NCI-H510A (cell line): ENCODE results near the gene CHRNA4.

ENCODE experiments used
- DNase-seq: peaks from one replicate; lab custom pipeline; 2025; lab: John Stamatoyannopoulos, UW

CHRNA4 gene

DNA sequence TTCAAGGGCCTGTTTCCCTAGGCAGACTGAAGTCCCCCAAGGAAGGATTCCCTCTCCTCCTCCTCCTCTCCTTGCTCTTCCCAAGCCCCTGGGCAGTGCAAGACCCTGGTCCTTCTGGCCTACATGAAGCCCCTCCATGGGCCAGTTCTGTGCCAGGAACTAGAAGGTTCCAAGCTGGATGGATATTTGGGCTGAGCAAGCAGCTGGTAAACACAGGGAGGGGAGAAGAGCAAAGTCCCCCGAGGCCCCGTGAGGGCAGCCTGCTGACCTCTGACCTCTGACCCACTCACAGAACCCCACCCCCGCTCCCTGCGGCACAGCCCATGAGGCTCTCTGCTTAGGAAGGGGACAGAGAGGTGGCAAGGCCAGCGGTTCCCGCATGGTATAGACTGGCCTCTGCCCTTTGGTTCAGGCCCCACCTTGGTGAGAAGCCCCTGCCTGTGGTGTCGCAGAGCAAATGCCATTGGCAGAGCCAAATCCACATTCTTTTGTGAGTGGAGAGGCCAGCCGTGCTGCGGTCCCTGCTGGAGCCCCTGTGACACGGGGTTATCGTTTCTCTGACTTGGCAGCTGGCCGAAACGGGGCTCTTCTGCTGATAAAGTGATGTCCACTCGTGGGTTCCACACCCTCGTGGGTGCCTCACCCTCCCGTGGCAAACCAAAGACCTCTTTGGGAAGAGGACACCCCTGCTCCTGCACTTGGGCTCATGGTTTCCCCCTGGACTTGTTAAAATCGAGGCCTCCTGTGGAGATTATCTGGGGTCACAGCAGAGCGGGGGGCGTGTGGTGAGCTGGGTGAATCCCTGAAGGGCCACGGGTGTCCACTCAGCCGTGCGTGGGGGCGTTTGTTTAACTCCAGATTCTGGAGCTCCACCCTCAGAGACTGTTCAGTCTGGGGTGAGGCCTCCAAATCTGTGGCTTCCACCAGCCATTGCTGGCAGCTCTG is 2.1 kb upstream of the CHRNA4 start:
- DNase-seq: no peak

DNA sequence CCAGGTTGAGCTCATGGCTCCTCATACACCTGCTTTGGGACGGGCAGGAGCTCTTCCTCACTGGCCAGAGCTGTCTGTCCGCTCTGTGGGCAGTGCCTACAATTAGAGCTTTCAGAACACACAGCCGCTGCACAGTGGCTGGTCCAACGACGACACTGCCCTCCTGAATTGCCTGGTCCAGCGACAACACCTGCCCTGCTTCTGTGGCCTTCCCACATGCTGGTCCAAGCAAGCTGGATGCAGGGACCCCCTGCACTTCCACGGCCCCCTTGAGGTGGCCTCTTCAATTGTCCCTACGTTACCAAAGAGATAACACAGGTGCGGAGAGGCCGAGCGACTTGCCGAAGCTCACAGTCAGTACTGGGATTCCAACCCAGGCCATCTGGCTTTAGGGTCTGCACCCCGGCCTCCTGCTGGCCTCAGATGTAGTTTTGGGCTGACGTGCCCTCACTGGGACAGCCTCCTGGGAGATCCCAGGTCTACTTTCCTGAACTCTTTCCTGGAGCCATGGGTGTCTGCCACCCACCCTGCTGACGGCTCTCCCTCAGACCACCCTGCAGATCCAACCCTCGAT is 1.4 kb upstream of the CHRNA4 start:
- no peak for DNase-seq

DNA sequence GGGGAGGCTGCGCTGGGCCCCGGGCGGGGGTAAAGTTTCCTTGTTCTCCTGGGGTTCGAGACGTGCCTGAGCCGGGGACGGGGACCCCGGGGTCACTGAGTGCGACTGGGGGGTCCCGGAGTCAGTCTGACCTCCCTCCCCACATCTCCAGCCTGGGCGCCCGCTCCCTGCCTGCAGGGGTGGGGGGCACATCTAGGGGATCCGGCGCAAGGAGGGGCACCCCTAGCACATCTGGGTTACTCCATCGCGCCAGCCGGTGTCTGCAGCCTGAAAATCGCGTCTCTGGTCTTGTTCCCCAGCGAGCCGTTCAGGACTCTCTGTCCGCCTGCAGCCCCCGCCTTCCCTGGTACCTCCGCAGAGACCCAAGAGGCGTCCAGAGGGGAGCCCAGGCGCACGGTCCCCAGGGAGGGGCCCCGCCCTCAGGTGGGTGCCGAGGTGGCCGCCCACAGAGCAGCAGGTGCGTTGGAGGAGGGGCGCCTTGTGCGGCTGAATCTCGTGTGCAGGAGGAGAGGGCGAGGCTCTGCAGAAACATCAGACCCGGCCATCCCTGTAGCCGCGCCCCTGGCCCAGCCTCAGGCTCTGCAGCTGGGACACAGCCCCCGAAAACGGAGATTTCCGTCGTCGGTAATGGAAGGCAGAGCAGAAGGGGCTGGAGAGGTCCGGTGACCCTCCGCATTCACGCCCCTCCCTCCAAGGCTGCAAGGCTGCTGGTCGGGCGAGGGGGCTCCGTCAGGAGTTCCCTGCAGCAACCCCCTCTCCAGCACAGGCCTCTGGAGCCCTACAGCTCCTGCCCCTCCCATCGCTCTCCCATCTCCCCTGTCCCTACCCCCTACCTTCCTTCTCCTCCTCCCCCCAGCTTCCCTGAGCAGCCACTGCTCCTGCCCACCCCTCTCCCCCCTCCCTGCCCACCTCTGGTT is 628 bp upstream of the CHRNA4 start:
- no peak for DNase-seq

DNA sequence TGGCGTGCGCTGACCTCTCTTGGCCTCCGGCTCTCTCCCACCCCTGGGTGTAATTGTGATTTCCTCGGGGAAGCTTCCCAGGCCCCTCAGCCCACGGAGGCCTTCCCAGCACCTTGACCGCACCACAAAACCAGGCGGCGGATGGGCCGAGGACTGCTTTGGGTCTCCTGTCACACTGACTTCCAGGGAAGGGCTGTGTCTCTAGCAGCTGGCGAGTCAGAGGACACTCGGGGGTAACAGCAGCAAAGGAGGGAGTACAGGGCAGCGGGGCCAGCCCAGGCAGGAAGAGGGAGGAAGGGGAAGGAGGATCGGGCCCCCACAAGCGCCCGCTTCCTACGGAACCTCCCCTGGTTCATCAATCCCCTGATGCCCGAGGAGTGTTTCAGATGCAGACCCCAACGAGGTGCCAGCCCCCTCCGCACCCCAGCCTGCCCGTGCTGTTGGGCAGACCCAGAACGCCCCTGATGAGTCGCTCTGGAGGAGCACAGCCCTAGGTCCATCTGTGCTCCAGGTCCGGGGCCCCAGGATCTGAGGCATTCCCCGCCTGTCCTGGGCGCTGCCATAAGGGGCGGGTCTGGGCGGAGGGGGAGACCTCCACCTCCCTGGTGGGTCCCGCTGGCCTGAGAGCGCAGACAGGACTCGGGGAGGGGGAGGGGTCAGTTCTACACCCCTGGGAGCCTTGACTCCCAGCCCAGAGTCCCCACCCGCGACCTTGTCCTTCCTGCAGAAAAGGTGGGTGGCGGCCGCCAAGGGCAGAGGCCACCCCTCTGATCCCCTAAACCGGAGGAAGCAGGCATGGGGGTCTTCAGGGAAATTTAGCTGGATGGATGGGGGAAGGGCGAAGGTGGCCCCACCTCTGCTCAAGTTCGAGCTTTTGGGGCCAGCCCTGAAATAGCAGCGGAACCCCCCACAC is 956 bp downstream of the CHRNA4 start:
- no peak for DNase-seq

DNA sequence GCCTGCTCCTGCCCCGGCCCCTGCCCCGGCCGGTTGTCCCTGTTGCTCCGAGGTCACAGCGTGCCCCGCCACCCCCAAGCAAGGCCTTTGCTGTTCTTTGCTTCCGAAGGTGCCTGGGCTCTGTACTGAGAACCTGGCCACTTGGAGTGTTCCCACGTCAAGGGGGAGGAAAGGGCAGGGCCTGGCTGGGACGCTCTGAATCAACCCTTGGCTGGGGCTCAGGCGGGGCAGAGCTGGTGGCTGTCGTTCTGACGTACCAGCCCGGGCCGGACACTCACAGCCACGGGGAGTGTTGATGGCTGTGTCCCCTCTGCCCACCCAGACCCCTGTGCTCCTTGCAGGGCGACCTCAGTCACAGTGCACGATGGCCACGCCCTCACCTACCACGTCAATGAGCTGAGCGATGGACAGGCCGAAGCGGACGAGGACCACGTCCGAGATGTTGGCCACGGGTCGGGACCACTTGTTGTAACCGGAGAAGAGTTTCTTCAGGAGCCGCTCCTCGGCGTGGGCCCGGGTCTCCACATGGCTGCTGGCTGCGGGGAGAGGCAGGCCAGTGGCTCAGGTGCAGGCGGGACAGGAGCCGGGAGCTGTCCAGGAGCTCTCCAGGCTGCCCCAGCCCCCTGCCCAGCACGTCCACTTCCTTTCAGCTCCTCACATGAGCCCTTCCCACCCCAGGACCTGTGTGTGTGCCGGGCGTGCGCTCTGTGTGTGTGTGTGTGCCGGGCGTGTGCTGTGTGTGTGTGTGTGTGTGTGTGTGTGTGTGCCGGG is 1.8 kb downstream of the CHRNA4 start:
- no peak for DNase-seq

DNA sequence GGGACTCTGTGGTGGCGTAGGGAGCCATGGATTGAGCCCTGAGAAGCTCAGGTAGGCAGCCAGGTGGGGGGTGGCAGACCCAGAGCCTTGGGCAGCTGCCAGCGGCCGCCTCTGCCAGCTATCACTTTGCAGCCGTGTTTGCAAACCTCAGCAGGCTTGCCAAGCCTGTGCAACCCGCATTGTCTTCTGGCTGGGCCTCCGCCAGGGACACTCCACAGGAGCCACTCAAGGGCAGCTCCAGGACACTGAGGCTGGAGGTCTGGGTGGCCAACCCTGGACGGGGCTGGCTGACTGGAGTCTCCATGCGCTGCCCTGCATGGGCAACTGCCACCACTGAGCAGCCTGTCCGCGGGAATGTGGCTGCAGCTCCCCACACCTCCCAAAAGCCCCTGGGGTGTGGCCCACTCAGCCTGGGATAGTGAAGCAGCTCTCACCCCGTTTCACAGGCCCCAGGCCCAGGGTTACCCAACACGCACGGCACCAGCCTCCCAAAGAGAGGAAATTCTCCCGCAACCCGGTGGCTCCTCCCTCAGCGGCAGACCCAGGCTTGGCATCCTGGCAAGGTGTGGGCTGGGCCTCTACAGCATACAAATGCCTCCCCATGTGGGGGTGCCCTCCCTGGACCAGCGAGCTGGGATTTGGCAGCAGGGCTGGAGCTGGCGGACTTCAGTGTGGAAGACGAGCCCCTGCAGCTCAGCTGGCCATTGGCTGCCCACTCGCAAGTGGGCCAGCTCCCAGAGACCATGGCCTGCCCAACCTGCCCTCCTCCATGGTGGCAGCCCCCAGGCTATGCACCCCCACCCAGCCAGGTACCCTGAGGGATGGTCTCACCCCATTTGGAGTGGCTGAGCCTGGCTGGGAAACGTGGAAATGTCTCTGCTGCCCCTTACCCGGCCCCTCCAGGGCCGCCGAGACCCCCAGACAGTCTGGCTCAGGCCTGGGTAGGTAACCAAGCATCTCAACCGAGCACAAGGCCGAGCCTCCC is 2.9 kb downstream of the CHRNA4 start:
- no peak for DNase-seq

DNA sequence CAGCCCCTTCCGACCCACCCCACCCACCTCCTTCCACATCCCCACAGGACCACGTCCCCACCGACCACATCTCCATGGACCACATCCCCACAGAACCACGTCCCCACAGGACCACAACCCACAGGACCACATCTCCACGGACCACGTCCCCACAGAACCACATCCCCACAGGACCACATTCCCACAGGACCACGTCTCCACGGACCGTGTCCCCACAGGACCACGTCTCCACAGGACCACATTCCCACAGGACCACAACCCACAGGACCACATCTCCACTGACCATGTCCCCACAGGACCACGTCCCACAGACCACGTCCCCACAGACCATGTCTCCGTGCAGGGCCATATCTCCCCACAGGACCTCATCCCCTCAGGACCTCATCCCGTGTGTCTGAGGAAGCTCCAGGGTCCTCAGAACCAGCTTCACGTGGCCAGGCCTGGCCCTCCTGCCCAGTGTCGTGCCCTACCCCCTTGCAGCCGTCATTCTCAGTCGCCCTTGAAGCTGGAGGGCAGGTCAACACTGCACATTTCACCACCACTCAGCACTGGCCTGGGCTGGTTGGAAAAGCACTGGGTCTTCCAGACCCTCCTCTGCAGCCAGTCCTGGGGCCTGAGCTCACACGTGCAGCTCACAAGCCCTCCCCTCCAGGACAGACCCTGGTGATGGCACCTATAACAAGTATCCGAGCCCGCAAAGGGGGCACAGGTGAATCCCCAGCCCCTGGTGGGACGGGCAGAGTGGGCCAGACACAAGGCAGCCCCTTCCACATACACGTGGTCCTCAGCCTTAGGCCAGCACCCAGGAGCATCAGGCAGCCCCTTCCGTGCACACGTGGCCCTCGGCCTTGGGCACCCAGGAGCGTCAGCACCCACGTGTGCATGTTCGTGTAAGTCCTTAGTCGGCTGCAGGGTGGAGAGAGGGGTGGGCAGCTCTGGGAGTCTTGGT is 3.9 kb downstream of the CHRNA4 start:
- DNase-seq: no peak

DNA sequence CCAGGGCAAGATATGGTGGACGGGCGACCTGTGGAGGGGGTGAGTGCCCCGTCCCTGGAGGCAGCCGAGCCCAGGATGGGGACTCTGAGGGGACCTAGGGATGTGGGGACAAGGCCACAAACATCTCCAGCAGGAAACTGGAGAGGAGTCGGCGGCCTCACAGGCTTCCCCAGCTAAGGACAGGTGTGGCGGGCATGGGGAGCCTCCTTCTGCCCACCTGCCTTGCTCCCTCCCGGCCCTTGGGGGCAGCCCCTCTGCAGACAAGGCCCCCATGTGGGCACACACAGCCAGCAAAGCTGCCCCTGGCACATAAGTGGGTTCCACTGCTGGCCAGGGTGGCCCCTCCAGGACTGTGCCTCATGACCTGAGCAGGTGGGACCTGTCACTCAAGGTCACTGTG is 4.6 kb downstream of the CHRNA4 start:
- no peak for DNase-seq

DNA sequence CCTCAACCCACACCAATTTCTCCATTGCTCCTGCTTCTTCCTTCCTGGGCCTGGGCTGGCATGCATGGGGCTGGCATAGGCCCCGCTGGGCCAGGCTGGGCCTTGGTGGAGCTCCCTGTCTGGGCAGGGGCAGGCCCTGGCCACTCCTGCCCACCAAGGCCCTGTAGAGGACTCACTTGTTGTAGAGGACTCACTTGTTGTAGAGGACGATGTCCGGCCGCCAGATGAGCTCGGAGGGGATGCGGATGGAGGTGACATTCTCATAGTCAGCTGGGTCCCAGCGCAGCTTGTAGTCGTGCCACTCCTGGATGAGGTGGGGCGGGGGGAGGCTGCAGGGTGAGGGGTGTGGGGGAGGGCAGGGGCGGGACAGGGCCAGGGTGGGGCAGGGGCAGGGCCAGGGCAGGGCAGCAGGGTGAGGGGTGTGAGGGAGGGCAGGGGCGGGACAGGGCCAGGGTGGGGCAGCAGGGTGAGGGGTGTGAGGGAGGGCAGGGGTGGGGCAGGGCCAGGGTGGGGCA is 5.3 kb downstream of the CHRNA4 start:
- no peak for DNase-seq

DNA sequence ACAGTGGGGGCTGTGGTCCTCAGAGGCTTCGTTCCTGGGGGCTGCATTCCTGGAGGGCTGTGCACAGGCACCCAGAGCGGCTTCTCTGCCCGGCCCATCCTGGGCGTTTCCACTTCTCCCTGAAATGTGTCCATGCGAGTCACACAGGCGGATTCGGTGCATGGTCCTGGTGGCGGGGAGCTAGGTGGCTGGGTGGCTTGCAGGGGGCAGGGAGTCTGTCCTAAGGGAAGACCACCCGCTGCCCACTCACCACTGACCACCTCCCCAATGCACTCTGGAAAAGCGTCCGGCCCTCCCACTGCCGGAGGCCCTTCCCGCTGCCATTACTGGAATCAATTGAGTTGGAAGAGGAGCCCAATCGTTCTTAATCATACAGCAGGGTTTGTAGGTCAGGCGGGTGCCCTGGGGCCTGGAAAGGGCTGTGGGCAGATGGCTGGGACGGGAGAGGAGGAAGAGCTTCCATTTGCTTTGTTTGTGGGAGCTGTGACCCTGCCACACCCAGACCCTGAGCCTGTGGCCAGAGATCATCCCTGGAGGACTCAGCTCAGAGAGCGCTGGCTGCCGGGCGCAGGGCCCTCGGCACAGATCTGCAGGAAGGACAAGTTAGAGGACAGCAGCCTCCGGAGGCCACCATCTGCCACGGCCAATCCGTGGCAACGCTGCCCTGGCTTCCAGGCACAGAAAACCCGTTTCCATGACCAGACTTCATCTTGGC is 6.4 kb downstream of the CHRNA4 start:
- no peak for DNase-seq

DNA sequence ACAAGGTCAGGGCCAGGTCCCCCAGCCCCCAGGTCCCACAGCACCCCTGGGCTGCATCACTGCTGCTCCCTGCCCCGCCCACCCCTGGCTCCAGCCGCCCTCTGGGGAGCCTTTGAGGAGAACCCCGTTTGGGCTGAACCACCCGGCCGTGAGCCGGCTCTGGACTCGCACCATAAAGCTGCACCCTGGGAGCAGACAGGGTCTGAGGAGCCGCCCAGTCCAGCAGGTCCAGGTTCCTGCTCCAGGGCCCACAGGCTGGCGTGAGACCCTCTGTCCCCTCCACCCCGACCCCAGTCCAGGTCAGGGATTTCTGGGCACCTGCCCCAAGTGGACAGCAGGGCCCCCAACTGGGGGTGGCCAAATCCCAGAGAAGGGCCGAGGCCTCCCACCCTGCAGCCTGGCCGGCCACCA is 8.3 kb downstream of the CHRNA4 start:
- no peak for DNase-seq

DNA sequence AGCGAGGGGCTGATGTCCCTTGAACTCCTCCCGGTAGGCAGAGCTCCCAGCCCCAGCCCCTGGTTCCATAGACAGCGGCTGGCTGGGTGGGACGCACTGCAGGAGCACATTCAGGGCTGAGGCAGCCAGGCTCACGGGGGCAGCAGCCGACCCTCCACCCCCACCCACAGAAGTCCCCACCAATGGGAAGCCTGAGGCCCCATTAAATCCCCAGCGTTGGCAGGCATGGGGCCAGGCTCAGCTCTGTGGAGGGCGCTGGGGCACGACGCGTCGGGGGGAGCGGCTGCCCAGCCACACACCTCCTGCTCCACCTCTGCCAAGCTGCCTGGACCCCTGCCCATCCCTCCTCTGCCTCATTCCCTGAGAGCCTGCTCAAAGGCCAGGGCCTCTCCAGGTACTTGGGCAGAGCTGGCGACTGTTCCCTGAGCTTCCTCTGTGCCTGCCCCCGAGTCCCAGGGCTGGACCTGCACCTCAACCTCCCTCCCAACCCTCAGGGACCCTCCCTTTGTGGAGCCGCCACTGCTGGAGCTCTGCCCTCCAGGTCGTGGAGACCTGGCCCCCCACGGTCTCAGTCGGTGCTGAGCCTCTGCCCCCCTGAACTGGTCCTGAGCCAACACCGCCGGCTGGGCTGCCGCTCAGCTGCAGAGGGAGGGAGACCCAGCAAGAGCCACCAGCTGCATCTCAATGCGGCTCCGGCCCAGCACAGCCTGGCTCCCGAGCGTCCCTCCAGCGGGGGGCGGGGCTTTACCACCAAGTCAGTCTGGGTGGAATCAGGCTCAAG is 9.1 kb downstream of the CHRNA4 start:
- peak; percentile 8 for DNase-seq

DNA sequence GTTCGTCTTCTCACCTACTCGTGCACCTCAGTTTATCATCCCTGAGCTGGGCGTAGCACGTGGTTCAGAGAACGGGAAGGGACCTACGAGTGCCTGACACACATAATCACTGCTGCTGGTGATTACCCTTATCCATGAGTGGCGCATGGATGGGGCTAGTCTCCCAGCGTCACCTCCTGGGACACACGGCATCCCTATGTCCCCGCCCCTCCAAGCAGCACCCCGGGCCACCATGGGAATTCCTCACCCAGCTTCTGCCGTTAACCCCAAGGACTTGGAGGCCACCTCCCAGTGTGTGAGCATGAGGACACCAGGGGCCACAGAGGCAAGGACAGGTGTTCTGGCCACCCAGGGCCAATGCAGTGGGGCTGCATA is 9.8 kb downstream of the CHRNA4 start:
- DNase-seq: no peak

DNA sequence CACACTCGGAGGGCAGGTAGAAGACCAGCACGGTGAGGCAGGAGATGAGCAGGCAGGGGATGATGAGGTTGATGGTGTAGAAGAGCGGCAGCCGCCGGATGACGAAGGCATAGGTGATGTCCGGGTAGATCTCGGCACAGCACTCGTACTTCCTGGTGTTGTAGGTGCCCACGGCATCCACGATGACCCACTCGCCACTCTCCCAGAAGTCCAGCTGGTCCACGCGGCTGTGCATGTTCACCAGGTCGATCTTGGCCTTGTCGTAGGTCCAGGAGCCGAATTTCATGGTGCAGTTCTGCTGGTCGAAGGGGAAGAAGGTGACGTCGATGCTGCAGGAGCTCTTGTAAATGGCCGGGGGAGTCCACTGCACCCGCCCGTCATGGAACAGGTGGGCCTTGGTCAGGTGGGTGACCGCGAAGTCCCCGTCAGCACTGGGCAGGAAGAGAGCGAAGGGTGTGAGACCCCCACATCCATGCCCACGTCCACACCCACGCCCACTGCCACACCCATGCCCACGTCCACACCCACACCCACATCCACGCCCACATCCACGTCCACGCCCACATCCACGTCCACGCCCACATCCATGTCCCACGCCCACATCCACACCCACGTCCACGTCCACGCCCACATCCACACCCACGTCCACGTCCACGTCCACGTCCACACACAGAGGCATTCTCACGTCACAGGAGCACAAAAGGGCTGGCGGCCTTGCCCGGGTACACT is 10.4 kb downstream of the CHRNA4 start:
- no peak for DNase-seq

DNA sequence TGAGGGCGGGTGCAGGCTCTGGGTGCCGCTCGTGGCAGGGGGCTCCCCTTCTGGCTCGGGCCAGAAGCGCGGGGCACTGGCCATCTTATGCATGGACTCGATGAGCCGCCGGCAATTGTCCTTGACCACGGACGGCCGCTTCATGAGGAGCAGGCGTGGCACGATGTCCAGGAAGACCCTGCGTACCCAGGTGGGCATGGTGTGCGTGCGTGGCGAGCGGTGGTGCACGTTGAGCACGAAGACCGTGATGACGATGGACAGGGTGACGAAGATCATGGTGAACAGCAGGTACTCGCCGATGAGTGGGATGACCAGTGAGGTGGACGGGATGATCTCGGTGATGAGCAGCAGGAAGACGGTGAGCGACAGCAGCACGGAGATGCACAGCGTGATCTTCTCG is 11.0 kb downstream of the CHRNA4 start:
- no peak for DNase-seq

DNA sequence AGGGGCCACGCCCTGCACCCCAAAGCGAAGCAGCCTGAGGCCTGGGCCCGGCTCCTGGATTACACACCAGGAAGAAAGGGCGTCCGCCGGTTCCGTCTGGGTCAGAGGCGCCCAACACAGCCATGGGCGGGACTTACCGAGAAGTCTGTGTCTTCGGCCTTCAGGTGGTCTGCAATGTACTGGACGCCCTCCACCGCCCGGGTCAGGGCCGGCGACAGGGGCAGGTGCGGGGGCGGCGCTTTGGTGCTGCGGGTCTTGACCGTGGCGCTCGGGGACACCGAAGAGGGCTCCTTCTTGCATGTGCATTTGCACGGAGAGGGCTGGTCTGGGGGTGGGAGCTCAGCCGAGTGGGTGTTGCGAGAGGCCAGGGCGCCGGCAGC is 11.6 kb downstream of the CHRNA4 start:
- DNase-seq: no peak
